GM18861 (cell line): ENCODE results near the gene GNG12.

Source experiments
- ATAC-seq: cut with Tn5 transposase; IDR thresholded peaks from one replicate; pipeline ENCODE4 v1.9.1; 2021; ENCODE audit not compliant: unreplicated experiment

The GNG12 gene

DNA sequence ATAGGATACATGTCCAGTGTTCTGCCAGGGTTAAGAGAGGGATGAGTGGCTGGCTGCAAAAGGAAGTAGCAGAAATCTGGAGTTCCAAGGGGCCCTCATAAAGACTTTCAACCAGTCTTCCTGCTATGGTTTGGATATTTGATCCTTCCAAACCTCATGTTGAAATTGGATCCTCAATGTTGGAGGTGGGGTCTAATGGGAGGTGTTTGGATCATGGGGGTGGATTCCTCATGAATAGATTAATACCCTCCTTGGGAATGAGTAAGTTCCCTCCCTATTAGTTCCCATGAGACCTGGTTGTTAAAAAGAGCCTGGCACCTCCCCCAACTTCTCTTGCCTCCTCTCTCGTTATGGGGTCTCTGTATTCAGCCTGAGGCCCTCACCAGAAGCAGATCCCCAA lies 10.1 kb upstream of the GNG12 start:
- no peak for ATAC-seq

DNA sequence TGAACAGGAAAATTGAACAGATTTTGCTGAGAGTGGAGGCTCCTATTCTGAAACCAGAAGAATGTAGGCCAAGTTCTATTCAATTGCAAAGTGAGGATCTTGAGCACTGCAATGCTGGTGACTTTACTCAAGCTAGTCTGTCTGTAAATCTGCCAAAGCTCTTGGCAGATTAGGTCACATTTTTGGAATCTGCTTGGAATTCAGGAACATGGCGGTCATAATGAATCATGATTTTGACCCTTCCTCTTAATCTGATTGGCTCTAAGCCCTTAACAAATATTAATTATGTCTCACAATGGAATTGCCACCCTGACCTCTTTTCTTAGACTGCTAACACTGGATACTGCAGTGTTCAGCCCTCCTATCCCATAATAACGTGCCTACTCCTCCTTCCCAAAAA lies 7.2 kb upstream of the GNG12 start:
- no peak for ATAC-seq

- no peak for ATAC-seq
These were observed 6.6 kb upstream of the GNG12 start for GRCh38 chr1:67839826-67840225.

DNA sequence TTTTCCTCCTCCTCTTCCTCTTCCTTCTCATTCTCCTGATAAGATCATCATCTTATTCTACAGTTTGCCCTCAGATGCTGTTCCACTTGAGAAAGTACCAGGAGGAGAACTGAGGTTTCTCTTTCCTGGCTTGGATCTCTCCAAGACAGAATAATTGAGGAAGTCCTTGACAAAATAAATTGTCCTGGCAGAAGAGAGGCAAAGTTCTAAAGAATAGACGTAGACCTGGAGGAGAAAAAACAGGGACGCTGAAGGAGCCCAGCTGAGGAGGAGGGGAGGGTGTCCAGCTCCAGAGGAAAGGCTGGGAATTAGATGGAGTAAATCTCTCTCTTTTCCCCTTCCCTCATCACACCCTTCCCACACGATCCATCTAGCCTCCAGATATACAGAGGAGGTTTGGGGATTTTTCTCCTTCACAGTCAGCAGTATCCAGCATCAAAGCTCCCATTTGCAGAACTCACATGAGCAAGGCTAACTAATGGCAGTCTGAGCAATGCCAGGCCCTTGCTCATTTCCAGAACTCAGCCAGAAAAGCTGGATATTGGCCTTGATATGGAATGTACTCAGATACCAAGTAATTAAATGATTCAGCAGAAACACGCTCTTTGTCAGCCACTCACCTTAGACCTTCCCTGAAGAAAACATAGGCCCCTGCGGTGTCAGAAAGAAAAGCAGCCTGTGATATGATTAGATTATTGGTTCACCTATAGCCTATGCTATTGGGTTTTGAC lies 5.1 kb upstream of the GNG12 start:
- ATAC-seq, result no peak

GRCh38 chr1:67836769-67837168 lies 3.5 kb upstream of the GNG12 start:
- no peak for ATAC-seq

- ATAC-seq, result no peak
These were observed 2.6 kb upstream of the GNG12 start for GRCh38 chr1:67835663-67836452.

DNA sequence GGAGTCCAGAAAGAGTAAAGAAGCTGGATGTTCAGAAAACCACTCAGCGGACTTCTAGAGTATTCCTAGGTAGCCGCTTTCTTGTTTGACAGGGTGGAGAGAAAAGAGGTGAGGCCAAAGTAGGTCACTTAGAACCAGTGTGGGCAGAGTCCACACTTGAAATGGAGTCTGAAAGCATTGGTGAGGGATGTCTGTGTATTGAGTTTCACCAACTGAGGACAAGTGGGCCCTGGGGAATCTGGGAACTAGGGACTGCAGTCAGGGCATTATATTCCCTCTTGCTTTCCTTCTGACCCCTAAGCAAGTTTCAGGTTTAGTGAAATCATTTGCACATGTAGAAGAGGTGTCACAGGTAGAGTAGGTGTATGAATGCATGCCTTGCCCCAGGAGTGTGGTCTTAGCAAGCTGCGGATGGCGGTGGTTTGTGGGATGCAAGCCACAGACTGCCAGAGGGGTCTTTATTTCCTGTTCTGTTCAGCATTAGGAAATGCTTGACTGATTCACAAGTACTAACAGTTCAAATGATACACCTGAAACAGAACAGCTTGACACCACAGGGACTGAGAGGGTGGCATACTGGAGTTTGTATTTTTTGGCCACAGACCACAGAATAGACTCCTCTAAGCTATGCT lies 1.1 kb upstream of the GNG12 start:
- ATAC-seq, result no peak

GRCh38 chr1:67833602-67833940 lies 304 bp upstream of the GNG12 start:
- ATAC-seq, result no peak

DNA sequence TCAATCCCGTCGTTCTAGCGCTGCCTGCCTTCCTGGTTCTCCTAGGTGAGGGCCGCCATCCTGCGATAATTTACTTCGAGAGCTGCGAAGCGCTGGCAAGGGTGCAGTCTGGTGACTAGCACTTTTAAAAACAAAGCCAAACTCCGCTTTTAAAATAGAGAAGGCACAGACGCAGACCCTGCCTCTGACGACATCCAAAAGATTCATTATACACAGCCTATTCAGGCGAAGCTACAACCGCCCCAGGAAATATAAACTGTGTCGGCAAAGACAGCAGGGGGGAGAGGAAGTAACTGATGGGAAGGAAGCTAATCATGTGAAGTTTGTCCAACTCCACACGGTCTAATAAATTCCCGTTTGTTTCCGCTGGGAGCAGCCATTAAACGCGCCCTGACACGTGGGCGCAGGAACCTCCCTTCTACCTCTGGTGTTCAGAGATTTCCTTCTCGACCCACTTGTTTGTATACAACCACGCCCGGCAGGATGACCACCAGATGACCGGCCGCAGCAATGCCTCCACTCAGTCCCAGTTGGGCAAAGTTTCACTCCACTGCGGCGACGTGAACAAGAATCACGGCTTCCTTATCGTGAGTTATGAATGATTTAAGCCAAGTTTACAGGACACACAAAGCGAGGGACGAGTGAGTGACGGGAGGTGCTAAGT lies 1.3 kb downstream of the GNG12 start:
- no peak for ATAC-seq

GRCh38 chr1:67830928-67831830 lies 2.1 kb downstream of the GNG12 start:
- no peak for ATAC-seq

GRCh38 chr1:67830226-67830625 lies 3.0 kb downstream of the GNG12 start:
- ATAC-seq, result no peak

DNA sequence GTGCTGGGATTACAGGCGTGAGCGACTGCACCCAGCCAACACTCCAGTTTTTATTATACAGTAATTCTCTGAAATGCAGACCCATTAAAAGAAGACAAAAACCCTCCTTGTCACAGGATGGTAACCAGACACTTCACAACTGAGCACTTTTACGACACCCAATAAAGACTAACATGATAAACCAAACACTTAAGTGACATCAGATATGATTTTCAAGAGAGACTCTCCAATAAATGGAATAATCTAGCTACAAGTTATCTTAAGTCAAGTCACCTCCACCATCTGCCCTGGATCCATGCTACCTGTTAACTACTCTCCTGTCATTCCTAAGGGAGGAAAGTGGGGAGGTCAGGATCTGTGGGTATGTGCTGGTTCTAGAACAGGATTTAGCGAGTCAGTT lies 5.6 kb downstream of the GNG12 start:
- ATAC-seq, result no peak

GRCh38 chr1:67825591-67825990 lies 7.7 kb downstream of the GNG12 start:
- ATAC-seq, result no peak

DNA sequence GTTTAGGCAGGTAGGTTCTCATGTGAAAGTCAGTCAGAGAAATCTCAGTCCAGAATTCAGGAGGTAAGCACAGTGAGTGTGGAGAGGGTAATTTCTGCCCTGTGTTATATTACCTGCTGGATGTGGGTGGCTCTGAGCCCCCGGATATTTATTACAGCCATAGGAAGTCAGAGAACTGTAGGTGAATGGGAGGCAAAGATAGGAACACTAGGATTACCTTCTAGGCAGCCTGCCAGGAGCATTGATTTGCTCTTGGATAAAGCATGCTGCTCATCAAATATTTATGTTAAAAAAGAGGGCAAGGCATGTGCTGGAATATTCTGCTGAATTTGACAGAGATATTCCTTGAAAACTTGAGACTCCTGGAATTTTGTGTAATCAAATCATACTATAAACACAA lies 8.5 kb downstream of the GNG12 start:
- ATAC-seq, result no peak

GRCh38 chr1:67823615-67824014 lies 9.7 kb downstream of the GNG12 start:
- ATAC-seq, result no peak

DNA sequence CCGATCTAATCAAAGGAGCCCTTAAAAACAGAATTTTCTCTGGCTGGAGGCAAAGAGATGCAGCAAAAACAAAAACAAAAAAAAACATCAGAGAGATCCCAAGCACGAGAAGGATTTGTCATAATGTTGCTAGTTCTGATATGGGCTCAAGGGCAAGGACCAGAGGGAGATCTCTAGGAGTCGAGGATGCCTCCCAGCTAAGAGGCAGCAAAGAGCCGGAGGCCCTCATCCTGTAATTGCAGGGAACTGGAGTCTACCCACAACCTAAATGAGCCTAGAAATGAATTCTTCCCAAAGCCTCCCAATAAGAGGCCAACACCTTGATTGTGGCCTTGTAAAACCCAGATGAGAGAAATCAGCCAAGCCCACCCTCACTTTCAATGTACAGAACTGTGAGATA lies 12.0 kb downstream of the GNG12 start:
- ATAC-seq, result no peak

GRCh38 chr1:67818725-67819301 lies 14.5 kb downstream of the GNG12 start:
- no peak for ATAC-seq

GRCh38 chr1:67818162-67818561 lies 15.1 kb downstream of the GNG12 start:
- ATAC-seq, result no peak

DNA sequence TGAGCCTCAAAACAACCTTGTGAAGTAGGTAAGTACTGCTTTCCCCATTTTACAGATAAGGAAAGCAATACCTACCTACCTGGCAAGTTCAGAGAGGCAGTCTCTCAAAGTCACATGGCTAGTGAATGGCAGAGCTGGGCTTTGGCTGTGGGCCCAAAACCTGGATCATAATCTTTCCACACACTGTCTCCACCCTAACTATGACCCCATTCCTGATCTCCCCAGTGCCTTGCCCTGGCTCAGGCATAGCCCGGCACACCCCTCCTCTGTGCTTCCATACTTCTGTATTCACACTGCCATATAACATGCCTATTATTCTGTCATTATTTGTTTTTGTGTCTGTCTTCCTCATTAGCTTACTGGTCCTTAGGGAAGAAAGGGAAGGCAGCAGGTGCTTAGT lies 15.9 kb downstream of the GNG12 start:
- ATAC-seq, result no peak

- ATAC-seq, result no peak
These were observed 16.8 kb downstream of the GNG12 start for GRCh38 chr1:67816506-67816905.
